HepG2 (cell line): ENCODE data around the gene CDKL2. TPM values are rescaled to one million over a fixed set of nuclear protein-coding genes. Genes with fewer than 3 reads are reported as not detected.

ENCODE experiments used
- DBP ChIP-seq: sonication (generic); formaldehyde crosslinking; IDR thresholded peaks from 2 replicates; pipeline ENCODE4 v1.4.0; 2020; ENCODE audit warnings: missing genetic modification reagents; ENCODE audit errors: not compliant biosample characterization
- DNMT3B ChIP-seq: conservative IDR thresholded peaks from 2 replicates; pipeline ENCODE4 v1.6.1; 2016; ENCODE audit warnings: missing biosample characterization, control low read depth
- IRF2 ChIP-seq: IDR thresholded peaks from 2 replicates; pipeline ENCODE4 v1.6.1; 2018; ENCODE audit warnings: missing genetic modification reagents, missing compliant biosample characterization
- IRX3 ChIP-seq: sonication (generic); formaldehyde crosslinking; IDR thresholded peaks from 2 replicates; pipeline ENCODE4 v1.8.1; 2023; ENCODE audit warnings: mild to moderate bottlenecking, low read depth, missing genetic modification reagents, borderline replicate concordance
- JARID2 ChIP-seq: sonication (generic); formaldehyde crosslinking; IDR thresholded peaks from 2 replicates; pipeline ENCODE4 v1.8.1; 2023; ENCODE audit warnings: missing genetic modification reagents, inconsistent platforms; ENCODE audit not compliant: insufficient replicate concordance
- KDM2A ChIP-seq: sonication (generic); formaldehyde crosslinking; IDR thresholded peaks from 2 replicates; pipeline ENCODE4 v1.4.0; 2020; ENCODE audit warnings: low read depth, missing genetic modification reagents, borderline replicate concordance
- KLF12 ChIP-seq: sonication (generic); formaldehyde crosslinking; IDR thresholded peaks from 2 replicates; pipeline ENCODE4 v1.4.0; 2020; ENCODE audit warnings: missing genetic modification reagents, borderline replicate concordance
- MED13 ChIP-seq: sonication (generic); formaldehyde crosslinking; IDR thresholded peaks from 2 replicates; pipeline ENCODE4 v1.5.0; 2020; ENCODE audit warnings: missing genetic modification reagents
- NR3C1 ChIP-seq: sonication (generic); formaldehyde crosslinking; IDR thresholded peaks from 2 replicates; pipeline ENCODE4 v1.4.0; 2020; ENCODE audit warnings: missing genetic modification reagents
- PRDM15 ChIP-seq: sonication (generic); formaldehyde crosslinking; IDR thresholded peaks from 2 replicates; pipeline ENCODE4 v1.4.0; 2020; ENCODE audit warnings: missing genetic modification reagents
- PRPF4 ChIP-seq: fragments of 200-400 bp; formaldehyde crosslinking; IDR thresholded peaks from 2 replicates; pipeline ENCODE4 v1.6.1; 2016; ENCODE audit warnings: low read length, low read depth; ENCODE audit not compliant: poor library complexity, severe bottlenecking
- REXO4 ChIP-seq: sonication (generic); formaldehyde crosslinking; IDR thresholded peaks from 2 replicates; pipeline ENCODE4 v1.8.0; 2022; ENCODE audit warnings: missing genetic modification reagents, mild to moderate bottlenecking, borderline replicate concordance
- RFX5 ChIP-seq: IDR thresholded peaks from 2 replicates; pipeline ENCODE4 v1.6.1; 2011; ENCODE audit warnings: low read depth, low read length, improper control_type of control experiment
- ZEB1 ChIP-seq: IDR thresholded peaks from 2 replicates; pipeline ENCODE4 v1.6.1; 2012; ENCODE audit warnings: mild to moderate bottlenecking, low read depth, inconsistent platforms; ENCODE audit not compliant: insufficient replicate concordance
- ZNF260 ChIP-seq: sonication (generic); formaldehyde crosslinking; IDR thresholded peaks from 2 replicates; pipeline ENCODE4 v1.4.0; 2020; ENCODE audit warnings: missing genetic modification reagents, low read depth, mild to moderate bottlenecking, borderline replicate concordance
- ZNF510 ChIP-seq: sonication (generic); formaldehyde crosslinking; IDR thresholded peaks from 2 replicates; pipeline ENCODE4 v1.4.0; 2020; ENCODE audit warnings: low read depth, mild to moderate bottlenecking, missing genetic modification reagents
- ZNF713 ChIP-seq: sonication (generic); formaldehyde crosslinking; IDR thresholded peaks from 2 replicates; pipeline ENCODE4 v1.4.0; 2020; ENCODE audit warnings: mild to moderate bottlenecking, missing genetic modification reagents
- ZNF772 ChIP-seq: sonication (generic); formaldehyde crosslinking; IDR thresholded peaks from 2 replicates; pipeline ENCODE4 v1.5.0; 2020; ENCODE audit warnings: mild to moderate bottlenecking, missing genetic modification reagents
- ZNF878 ChIP-seq: sonication (generic); formaldehyde crosslinking; IDR thresholded peaks from 2 replicates; pipeline ENCODE4 v1.8.1; 2023; ENCODE audit warnings: mild to moderate bottlenecking, missing genetic modification reagents, moderate library complexity
- polyA plus RNA-seq, 8 experiments: library from polyadenylated mRNA; depleted of rRNA in 3 of 8; stranded (reverse) in 7 of 8; unstranded in 1 of 8; fragments of >200 nt; fragmentation: Illumina TruSeq in 4 of 8; extraction: Trizol in 4 of 8; gene quantifications; 2 replicates each; pipeline versions ENCODE4 v1.2.1 to v1.2.3, GENCODE V29; 2011 to 2016; ENCODE audit warnings: low read depth in 4 of 8, missing spikeins in 1 of 8, mixed read lengths in 1 of 8; ENCODE audit not compliant: insufficient read depth in 1 of 8
- total RNA-seq, 5 experiments: library from RNA; depleted of rRNA; stranded (reverse); fragments of >200 nt; fragmentation: Illumina TruSeq; extraction: Trizol; gene quantifications; 2 replicates each; pipeline ENCODE4 v1.2.3, GENCODE V29; 2016; ENCODE audit warnings: low read depth in 1 of 5

CDKL2 gene
- total and polyA plus RNA-seq, 2 of the 13 experiments (the other 11 are each of a cell fraction or from before 2014, with no cell fraction given): not detected

- TF ChIP-seq PRDM15 (CRISPR knock-in tag): peak; percentile 47; the same call in 1 of the 2 replicates
- TF ChIP-seq DNMT3B (CRISPR knock-in tag): peak; percentile 76; the same call in 1 of the 2 replicates
- TF ChIP-seq ZNF510: peak; percentile 73
- peak; percentile 98 for TF ChIP-seq ZNF772 (CRISPR knock-in tag)
- TF ChIP-seq KLF12 (CRISPR knock-in tag): peak; percentile 71; the same call in 1 of the 2 replicates
- no peak for TF ChIP-seq NR3C1 (CRISPR knock-in tag)
- TF ChIP-seq RFX5: 0 out of 2 replicates have a peak, but pooled peaks have one; percentile 36
- TF ChIP-seq ZNF713 (CRISPR knock-in tag): no peak
- TF ChIP-seq ZNF260 (CRISPR knock-in tag): no peak
- peak; percentile 31 for TF ChIP-seq ZEB1
- no peak for TF ChIP-seq REXO4 (CRISPR knock-in tag)
- TF ChIP-seq DBP (CRISPR knock-in tag): peak; percentile 21
- peak; percentile 95 for TF ChIP-seq KDM2A
- TF ChIP-seq IRX3: peak; percentile 76
- TF ChIP-seq IRF2 (CRISPR knock-in tag): peak; percentile 54
- 0 out of 2 replicates have a peak, but pooled peaks have one; percentile 17 for TF ChIP-seq MED13 (CRISPR knock-in tag)
- peak; percentile 25; the same call in 1 of the 2 replicates for TF ChIP-seq ZNF878 (CRISPR knock-in tag)
- TF ChIP-seq JARID2 (CRISPR knock-in tag): no peak
- TF ChIP-seq PRPF4: no peak
Measured at GRCh38 chr4:75673027-75673958, 43.0 kb upstream of the CDKL2 start, which contains the start of gene G3BP2 (continued).
